ENCODE data around the gene FDPS.

FDPS gene

DNA sequence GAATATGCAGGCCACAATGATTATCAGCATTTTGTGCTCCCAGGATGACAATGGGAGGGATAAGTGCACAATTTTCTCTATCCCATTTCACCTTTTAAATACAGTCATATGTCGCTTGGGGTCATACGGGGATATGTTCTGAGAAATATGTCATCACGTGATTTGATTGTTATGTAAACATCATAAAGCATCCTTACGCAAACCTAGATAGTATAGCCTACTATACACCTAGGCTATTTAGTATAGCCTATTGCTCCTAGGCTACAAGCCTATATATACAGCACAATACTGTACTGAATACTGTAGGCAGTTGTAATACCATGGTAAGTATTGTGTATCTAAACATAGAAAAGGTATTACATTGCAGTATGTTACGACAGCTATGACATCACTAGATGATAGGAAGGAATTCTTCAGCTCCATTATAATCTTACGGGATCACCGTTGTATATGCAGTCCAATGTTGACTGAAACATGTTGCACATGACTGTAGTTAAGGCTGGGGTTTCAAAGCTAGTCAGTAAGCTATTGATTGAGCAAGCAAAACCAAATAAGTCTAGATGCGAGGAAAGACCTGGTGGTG, 30.9 kb downstream of the FDPS start:
- no peak for DNase-seq (ENCODE audit: insufficient read length, low spot score)
- FAIRE-seq, result no peak

DNA sequence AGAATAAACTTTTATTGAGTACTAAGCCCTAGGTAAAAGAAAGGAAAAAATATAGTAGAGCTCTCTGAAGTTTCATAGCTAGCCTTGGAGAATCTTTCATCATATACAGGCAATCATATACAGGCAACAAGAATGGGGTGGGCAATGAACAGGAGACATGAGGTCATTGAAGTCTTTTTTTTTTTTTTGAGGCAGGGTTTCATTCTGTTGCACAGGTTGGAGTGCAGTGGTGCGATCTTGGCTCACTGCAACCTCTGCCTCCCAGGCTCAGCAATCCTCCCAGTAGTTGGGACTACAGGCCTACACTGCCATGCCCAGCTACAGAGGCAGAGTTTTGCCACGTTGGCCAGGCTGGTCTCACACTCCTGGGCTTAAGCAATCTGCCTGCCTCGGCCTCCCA, 34.2 kb downstream of the FDPS start:
- FAIRE-seq (no peak), DNase-seq (ENCODE audit: insufficient read length, low spot score) (no peak)

DNA sequence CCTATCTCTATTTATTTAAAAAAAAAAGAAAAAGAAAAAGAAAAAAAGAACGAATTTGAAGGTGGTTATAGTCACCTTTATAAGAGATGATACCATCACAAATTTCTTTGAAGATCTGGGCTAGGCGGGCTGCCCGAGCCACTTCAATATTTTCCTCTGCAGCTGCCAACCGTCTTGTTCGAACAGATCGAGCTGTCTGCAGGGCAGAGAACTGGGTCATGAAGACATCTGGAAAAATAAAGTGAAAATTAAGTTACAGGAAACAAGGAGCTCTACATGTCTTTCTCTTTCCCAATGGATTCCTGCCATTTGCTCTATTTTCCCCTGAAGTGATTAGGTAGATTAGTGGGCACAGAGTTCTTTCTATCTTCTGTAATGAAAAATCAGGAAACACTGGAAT, 44.0 kb downstream of the FDPS start:
- no peak for FAIRE-seq
- no peak for DNase-seq (ENCODE audit: insufficient read length, low spot score)

DNA sequence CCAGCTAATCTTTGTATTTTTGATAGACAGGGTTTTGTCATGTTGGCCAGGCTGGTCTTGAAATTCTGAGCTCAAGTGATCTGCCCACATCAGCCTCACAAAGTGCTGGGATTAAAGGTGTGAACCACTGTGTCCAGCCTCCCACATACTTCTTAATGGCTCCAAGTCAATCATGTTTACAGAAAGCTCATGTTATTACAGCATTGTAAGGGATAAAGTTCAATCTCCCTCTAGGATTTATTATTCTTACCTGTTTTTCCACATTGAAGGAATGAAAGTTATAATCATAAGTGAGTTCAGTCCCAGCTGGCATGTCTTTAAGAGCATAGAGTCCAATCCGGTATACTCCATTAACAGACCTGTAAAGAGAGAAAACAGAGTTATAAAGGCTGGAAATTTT, 51.4 kb downstream of the FDPS start:
- no peak for DNase-seq (ENCODE audit: insufficient read length, low spot score)
- no peak for FAIRE-seq

Measured in HTR-8/SVneo (cell line).